ENCODE measurements around the gene REEP1. TPM values are rescaled to one million over a fixed set of nuclear protein-coding genes. Genes with fewer than 3 reads are reported as not detected.

Gene REEP1
- total and polyA plus RNA-seq, 7 donors = 0.23 to 98.0 (median 44.9) TPM

- intact Hi-C loops (cut with DNase I) = no loop called here
- no peak overlapping the region for H3K4me3 ChIP-seq
- no peak overlapping the region for H3K27ac ChIP-seq
- TF ChIP-seq CTCF (IDR thresholded peaks at IDR 0.05) (no peak), EP300 (IDR thresholded peaks at IDR 0.05) (no peak), POLR2A (IDR thresholded peaks at IDR 0.05) (no peak), POLR2AphosphoS5 (IDR thresholded peaks at IDR 0.05) (no peak)
- 90 to 95% methylated on average over 2 of the region's 2 CpGs for WGBS, 2 donors
- DNase-seq = no peak
- H3K36me3 ChIP-seq = peaks cover 0 to 14% (median 3%) of the 10 kb centered on the region in 4 donors
- peaks cover 2 to 11% (median 7%) of the 10 kb centered on the region in 4 donors for H3K9me3 ChIP-seq
- H3K4me1 ChIP-seq = peaks cover 0 to 17% (median 13%) of the 10 kb centered on the region in 4 donors
- no peaks in the 10 kb centered on the region for H3K27me3 ChIP-seq
These were observed 65.3 kb downstream of the REEP1 start for GRCh38 chr2:86272111-86272510.

GRCh38 chr2:86271248-86271647 lies 66.2 kb downstream of the REEP1 start:
- Histone ChIP-seq H3K9me3 (peaks cover 2 to 11% (median 7%) of the 10 kb centered on the region in 4 donors), H3K27me3 (no peaks in the 10 kb centered on the region), H3K4me1 (peaks cover 0 to 17% (median 13%) of the 10 kb centered on the region in 4 donors), H3K27ac (no peak overlapping the region), H3K4me3 (no peak overlapping the region), H3K36me3 (peaks cover 0 to 14% (median 0%) of the 10 kb centered on the region in 4 donors)
- intact Hi-C loops (cut with DNase I) = no loop called here
- no peak for DNase-seq
- no peak for TF ChIP-seq POLR2A (IDR thresholded peaks at IDR 0.05)
- TF ChIP-seq EP300 (IDR thresholded peaks at IDR 0.05) = no peak
- no peak for TF ChIP-seq POLR2AphosphoS5 (IDR thresholded peaks at IDR 0.05)
- TF ChIP-seq CTCF (IDR thresholded peaks at IDR 0.05) = no peak

GRCh38 chr2:86263956-86264355 lies 73.5 kb downstream of the REEP1 start:
- peak overlapping the region in 1 of 4 donors; percentile 15 for H3K27ac ChIP-seq
- WGBS, 2 donors = 85 to 89% methylated on average over 6 of the region's 6 CpGs
- TF ChIP-seq EP300 (IDR thresholded peaks at IDR 0.05) (no peak), POLR2A (IDR thresholded peaks at IDR 0.05) (no peak), CTCF (IDR thresholded peaks at IDR 0.05) (no peak), POLR2AphosphoS5 (IDR thresholded peaks at IDR 0.05) (no peak)
- H3K4me3 ChIP-seq = no peak overlapping the region
- intact Hi-C loops (cut with DNase I) = no loop called here
- no peaks in the 10 kb centered on the region for H3K27me3 ChIP-seq
- H3K36me3 ChIP-seq = peaks cover 0 to 7% (median 4%) of the 10 kb centered on the region in 4 donors
- DNase-seq = no peak
- no peaks in the 10 kb centered on the region for H3K9me3 ChIP-seq
- peaks cover 0 to 7% (median 0%) of the 10 kb centered on the region in 4 donors for H3K4me1 ChIP-seq

- intact Hi-C loops (cut with DNase I) = no loop called here
- H3K4me1 ChIP-seq = peaks cover 0 to 23% (median 18%) of the 10 kb centered on the region in 4 donors
- no peaks in the 10 kb centered on the region for H3K27me3 ChIP-seq
These were observed 76.4 kb downstream of the REEP1 start for GRCh38 chr2:86260978-86261377.

More at GRCh38 chr2:86260978-86261377, 76.4 kb downstream of the REEP1 start:
- TF ChIP-seq EP300 (IDR thresholded peaks at IDR 0.05) (no peak), POLR2A (IDR thresholded peaks at IDR 0.05) (no peak), CTCF (IDR thresholded peaks at IDR 0.05) (no peak), POLR2AphosphoS5 (IDR thresholded peaks at IDR 0.05) (no peak)
- no peak for DNase-seq
- WGBS, 2 donors = 93 to 94% methylated on average over 2 of the region's 2 CpGs
- no peaks in the 10 kb centered on the region for H3K9me3 ChIP-seq
- no peak overlapping the region for H3K27ac ChIP-seq
- peaks cover 0 to 9% (median 4%) of the 10 kb centered on the region in 4 donors for H3K36me3 ChIP-seq
- H3K4me3 ChIP-seq = no peak overlapping the region
